HG02840 (cell line): ENCODE data around the gene RADIL.
"Not testable (repeated sequence)": the region's sequence is repeated elsewhere in the genome, so short reads cannot be mapped to it uniquely, and the experiment has no call there.

ENCODE experiments used
- ATAC-seq: cut with Tn5 transposase; IDR thresholded peaks from one replicate; pipeline ENCODE4 v1.9.1; 2021; ENCODE audit warnings: mild to moderate bottlenecking, moderate library complexity, moderate number of reproducible peaks; ENCODE audit not compliant: unreplicated experiment, low FRiP score

RADIL gene

DNA sequence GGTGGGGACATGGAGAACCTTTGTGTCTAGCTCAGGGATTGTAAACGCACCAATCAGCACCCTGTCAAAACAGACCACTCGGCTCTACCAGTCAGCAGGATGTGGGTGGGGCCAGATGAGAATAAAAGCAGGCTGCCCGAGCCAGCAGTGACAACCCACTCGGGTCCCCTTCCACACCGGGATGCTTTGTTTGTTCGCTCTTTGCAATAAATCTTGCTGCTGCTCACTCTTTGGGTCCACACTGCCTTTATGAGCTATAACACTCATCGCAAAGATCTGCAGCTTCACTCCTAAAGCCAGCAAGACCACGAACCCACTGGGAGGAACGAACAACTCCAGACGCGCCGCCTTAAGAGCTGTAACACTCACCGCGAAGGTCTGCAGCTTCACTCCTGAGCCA is 89.3 kb downstream of the RADIL start:
- ATAC-seq, result not testable (repeated sequence)

DNA sequence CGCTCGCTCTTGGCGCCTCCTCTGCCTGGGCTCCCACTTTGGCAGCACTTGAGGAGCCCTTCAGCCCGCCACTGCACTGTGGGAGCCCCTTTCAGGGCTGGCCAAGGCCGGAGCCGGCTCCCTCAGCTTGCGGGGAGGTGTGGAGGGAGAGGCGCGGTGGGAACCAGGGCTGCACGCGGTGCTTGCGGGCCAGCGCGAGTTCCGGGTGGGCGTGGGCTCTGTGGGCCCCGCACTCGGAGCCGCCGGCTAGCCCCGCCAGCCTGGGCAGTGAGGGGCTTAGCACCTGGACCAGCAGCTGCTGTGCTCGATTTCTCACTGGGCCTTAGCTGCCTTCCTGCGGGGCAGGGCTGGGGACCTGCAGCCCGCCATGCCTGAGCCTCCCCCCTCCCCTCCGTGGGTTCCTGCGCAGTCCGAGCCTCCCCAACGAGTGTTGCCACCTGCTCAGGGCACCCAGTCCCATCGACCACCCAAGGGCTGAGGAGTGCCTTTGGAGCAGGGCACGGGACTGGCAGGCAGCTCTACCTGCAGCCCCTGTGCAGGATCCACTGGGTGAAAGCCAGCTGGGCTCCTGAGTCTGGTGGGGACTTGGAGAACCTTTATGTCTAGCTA is 90.0 kb downstream of the RADIL start:
- not testable (repeated sequence) for ATAC-seq

DNA sequence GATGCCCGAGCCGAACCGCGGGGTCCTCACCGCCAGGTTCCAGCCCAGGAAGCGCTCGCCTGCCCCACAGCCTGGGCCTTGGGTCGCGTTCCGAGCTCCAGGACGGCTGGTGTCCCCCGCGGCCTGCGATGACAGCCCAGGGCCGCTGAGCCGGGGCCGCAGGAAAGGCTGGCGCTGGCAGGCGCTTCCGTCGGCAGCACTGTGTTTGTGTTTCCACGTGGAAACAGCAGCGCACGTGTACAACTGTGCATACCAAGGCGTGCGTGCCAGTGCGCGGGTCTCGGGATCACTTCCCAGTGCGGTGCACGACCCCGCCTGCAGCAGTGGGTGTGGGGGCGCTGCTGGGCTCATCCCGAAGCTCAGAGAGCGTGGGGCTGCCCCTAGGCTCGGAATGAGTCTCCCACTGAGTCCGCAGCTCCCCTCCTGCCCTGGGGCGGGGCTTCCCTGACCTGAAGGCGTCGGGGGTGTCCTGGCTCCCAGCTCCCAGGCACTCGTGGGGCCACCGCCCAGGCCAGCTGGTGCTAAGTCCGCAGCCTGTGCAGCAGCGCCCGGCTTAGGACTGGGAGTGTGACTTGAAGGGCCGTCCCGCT is 90.9 kb downstream of the RADIL start:
- ATAC-seq, result no peak

DNA sequence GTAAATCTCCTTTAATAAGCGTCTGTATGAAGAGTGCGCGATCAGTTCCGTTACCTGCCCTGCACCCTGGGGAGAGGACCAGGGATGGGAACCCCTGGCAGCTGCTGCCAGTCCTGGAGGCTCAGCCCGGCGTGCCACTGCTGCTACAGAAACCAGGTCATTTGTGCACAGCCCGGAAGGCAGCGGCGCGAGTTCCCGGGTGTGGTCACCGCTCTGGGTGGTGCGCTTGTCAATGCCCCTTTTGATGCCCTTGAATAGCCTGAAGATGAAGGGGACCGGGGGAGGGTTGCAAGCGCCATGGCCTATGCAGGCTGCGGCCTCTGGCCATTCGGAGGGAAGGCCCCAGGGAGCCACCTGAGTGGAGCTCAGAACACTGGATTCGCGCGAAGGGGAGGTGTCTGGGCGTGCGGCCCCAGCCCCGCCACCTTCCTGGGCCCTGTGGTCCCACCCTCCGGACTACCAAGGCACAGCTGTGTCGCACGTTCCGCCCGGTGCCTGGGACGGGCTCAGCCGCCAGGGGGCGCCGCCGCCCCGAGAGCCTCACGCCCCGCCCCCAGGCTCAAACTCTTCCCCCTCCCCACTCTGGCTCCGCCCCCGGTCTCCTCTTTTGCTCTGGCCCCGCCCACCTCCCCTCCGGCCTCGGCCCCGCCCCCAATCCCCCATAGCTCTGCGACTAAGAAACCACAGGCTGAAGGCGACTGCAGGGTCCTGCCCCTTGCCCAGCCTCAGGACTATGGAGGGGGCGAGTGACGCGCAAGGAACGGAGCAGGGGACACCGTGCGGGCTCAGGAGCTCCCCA is 91.6 kb downstream of the RADIL start:
- no peak for ATAC-seq

DNA sequence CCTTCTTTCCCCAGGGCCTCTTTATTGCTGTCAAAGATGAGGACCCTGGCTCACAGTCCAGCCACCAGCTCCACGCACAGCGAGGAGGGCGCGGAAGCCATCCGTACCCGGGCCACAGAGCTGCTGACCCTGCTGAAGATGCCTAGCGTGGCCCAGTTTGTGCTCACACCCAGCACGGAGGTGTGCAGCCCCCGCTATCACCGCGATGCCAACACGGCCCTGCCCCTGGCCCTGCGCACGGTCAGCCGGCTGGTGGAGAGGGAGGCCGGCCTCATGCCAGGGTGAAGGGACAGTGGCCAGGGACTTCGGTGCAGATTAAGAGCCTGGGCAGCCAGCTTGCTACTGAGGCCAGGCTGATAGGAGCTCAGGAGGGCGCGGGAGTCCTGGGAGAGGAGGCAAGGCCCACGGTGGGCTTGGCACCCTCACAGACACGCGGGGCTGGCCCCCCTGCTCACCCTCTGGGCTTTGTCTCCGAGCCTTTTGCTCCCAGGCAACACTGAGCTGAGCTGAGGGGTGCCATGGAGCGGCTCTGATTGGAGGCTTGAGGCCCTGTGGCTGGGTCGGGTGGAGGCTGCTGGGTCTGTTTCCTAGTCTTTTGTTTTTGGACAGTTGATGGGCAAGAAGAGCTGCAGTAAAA is 92.3 kb downstream of the RADIL start:
- no peak for ATAC-seq

DNA sequence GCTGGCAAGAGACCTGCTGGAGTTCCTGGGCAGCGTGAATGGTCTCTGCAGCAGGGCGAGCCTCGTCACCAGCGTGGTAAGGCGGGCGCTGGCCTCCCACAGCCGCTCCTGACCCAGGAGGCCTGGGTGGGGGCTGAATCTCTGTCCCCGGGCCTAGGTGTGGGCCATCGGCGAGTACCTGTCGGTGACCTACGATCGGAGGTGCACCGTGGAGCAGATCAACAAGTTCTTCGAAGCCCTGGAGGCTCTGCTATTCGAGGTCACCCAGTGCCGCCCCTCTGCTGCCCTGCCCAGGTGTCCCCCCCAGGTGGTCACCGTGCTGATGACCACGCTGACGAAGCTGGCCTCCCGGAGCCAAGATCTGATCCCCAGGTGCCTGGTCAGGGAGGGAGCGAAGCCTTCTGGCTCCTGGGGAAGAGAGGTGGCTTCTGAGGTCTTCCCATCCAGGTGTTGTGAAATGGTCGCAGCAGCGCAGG is 93.0 kb downstream of the RADIL start:
- no peak for ATAC-seq

GRCh38 chr7:4790078-4790465 is 93.4 kb downstream of the RADIL start:
- no peak for ATAC-seq

- no peak for ATAC-seq
These were observed 94.1 kb downstream of the RADIL start for GRCh38 chr7:4789194-4790077.

DNA sequence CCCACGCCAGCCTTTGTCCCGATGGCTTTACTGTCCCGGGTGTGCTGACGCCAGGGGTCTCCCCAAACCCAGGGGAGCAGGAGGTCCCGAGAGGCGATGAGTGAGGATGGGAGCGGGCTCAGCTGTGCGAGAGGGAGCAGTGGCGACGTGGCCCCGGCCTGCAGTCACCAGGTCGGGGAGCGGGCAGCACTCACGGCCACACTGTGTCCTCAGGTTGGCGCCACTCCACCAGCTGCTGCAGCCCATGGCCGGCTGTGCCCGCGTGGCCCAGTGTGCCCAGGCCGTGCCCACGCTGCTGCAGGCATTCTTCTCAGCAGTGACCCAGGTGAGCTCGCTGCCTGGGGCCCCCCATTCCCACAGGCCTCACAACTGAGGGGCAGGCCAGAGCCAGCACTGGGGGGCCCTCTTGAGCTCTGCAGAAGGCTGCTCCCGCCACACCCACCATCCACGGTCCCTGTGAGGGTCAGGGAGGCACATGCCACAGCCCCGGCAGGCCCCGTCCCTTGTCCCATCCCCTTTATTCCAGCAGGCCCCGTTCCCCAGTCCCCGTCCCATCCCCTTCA is 94.8 kb downstream of the RADIL start:
- no peak for ATAC-seq

GRCh38 chr7:4787947-4788626 is 95.4 kb downstream of the RADIL start:
- ATAC-seq, result no peak

DNA sequence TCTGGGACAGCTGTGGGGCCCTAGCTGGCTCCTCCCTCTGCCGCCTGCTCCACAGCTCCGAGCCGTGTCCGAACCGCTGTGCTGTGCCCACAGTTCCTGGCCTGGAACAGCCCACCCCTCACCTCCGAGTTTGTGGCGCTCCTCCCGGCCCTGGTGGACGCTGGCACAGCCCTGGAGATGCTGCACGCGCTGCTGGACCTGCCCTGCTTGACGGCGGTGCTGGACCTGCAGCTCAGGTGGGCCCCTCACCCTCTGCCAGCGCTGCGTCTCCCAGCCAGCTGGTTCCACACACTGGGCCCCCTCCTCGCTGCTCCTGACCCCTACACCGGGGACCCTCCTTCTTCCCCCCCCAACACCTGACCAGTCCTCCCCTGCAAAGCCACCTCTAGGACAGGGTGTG is 96.0 kb downstream of the RADIL start:
- no peak for ATAC-seq

- ATAC-seq, result no peak
These were observed 97.5 kb downstream of the RADIL start for GRCh38 chr7:4786015-4786414.

DNA sequence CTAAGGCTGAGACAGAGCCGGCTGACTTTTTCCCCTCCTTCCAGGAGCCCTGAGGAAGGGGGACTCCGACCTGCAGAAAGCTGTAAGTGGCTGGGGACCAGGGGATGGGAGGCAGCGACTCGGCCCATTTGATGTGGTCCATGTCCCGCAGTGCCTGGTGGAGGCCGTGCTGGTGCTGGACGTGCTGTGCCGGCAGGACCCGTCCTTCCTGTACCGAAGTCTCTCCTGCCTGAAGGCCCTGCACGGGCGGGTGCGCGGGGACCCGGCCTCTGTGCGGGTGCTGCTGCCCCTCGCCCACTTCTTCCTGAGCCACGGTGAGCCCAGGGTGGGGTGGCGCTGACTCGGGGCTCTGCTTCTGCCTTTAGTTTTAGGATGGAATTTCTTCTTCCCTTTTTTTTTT is 98.1 kb downstream of the RADIL start:
- no peak for ATAC-seq

DNA sequence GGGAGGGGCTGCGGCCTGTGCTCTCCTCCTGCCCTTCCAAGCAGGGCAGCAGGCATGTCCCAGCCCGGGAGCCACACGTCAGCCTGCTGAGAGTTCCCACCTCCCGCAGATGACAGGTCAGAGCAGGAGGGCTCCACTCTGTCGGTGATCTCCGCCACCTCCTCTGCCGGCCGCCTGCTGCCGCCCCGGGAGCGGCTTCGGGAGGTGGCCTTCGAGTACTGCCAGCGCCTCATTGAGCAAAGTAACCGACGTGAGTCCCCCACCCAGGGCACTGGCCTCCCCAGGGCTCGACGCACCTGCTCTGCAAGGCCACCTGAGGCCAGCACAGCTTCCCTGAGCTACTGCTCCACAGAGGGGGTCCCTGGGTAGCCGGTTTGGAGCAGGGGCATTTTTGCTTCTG is 98.7 kb downstream of the RADIL start:
- no peak for ATAC-seq

DNA sequence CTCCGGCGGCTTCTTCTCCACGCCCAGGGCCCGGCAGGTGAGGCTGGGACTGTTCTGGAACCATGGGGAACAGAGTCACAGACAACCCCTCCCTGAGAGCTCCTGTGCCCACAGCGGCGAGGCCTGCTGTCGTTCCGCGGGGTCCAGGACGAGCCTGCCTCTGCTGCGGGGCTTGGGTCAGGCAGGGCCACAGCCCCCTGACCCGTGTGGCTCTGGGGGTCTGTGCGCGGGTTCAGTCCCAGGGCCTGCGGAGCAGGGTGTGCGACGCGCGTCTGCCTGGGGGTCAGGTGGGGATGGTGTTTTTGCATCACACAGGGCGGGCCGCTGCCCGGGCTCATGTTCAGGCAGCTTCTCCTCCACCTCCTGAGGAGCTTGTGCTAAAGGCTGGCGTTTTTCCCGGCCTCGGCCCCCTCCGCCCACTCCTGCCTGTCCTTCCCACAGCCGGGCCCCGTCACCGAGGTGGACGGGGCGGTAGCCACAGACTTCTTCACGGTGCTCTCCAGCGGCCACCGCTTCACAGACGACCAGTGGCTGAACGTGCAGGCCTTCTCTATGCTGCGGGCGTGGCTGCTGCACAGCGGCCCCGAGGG is 99.7 kb downstream of the RADIL start:
- no peak for ATAC-seq

DNA sequence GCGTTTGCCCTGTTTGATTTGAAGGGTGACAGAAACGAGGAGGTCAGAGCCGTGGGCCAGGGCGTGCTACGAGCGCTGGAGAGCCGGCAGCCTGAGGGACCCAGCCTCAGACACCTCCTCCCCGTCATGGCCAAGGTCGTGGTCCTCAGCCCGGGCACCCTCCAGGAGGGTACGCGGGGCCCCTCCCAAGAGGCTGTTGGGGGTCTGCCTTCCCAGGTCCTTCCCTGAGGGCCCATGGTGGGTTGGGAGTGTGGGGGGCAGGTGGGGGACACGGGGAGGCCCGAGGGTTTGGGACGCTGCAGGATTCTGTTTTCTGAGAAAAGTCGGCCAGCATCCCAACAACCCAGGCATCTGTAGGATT is 100.2 kb downstream of the RADIL start:
- no peak for ATAC-seq

- no peak for ATAC-seq
These were observed 100.9 kb downstream of the RADIL start for GRCh38 chr7:4782333-4783291.
